Stimulated activated naive CD8-positive, alpha-beta T cell treated with anti-CD3 and anti-CD28 coated beads, Interleukin-15, Interleukin-2, amounts not matched to agents 100 U/mL and 50 U/mL, for 24 hours (primary cell): Measurements from ENCODE around the gene PPAN.

ENCODE experiments used
- ATAC-seq: fragments of 150-1000 bp; cut with Tn5 transposase; one replicate; pipeline ENCODE4 v1.10.0; 2021
- DNase-seq: peaks from one replicate; pipeline ENCODE4 v3.0.0; 2021

PPAN gene

GRCh38 chr19:10106100-10106936 lies at the start of gene PPAN:
PPAN (plus strand) TSS chr19:10106362; CDS start chr19:10106395, 33 bp downstream.
- peak; percentile 71 for ATAC-seq
- DNase-seq: peak; percentile 97

GRCh38 chr19:10061717-10062310 lies 44.3 kb upstream of the PPAN start:
- no peak for DNase-seq

GRCh38 chr19:10068205-10068604 lies 38.0 kb upstream of the PPAN start:
- ATAC-seq (no peak), DNase-seq (no peak)

More at GRCh38 chr19:10061717-10062310, 44.3 kb upstream of the PPAN start:
- no peak for ATAC-seq

GRCh38 chr19:10069046-10069445 lies 37.1 kb upstream of the PPAN start:
- ATAC-seq: no peak
- no peak for DNase-seq

GRCh38 chr19:10070730-10071446 lies 35.3 kb upstream of the PPAN start:
- DNase-seq (no peak), ATAC-seq (no peak)

GRCh38 chr19:10074153-10074552 lies 32.0 kb upstream of the PPAN start:
- ATAC-seq: peak; percentile 81
- peak; percentile 56 for DNase-seq

GRCh38 chr19:10076535-10076934 lies 29.6 kb upstream of the PPAN start:
- ATAC-seq: no peak
- DNase-seq: no peak

GRCh38 chr19:10078329-10078728 lies 27.8 kb upstream of the PPAN start:
- DNase-seq (no peak), ATAC-seq (no peak)

GRCh38 chr19:10079031-10079453 lies 27.1 kb upstream of the PPAN start:
- no peak for DNase-seq
- no peak for ATAC-seq

- ATAC-seq (no peak), DNase-seq (no peak)
Measured at GRCh38 chr19:10083911-10084310, 22.3 kb upstream of the PPAN start.

- no peak for ATAC-seq
- DNase-seq: no peak
Measured at GRCh38 chr19:10084803-10085202, 21.4 kb upstream of the PPAN start.

- ATAC-seq: peak; percentile 93
- peak; percentile 86 for DNase-seq
Measured at GRCh38 chr19:10085641-10086590, 20.2 kb upstream of the PPAN start, which contains the start of gene SHFL. SHFL (plus strand) TSS chr19:10086317; CDS start chr19:10086428, 111 bp downstream.

GRCh38 chr19:10086591-10087192 lies 19.5 kb upstream of the PPAN start:
- ATAC-seq (peak; percentile 4), DNase-seq (peak; percentile 66)

- ATAC-seq (no peak), DNase-seq (no peak)
Measured at GRCh38 chr19:10087296-10088061, 18.7 kb upstream of the PPAN start.

- ATAC-seq (no peak), DNase-seq (no peak)
Measured at GRCh38 chr19:10088949-10089554, 17.1 kb upstream of the PPAN start.

- DNase-seq (no peak), ATAC-seq (no peak)
Measured at GRCh38 chr19:10089801-10090375, 16.3 kb upstream of the PPAN start.

- DNase-seq (no peak), ATAC-seq (no peak)
Measured at GRCh38 chr19:10091370-10091687, 14.8 kb upstream of the PPAN start.

GRCh38 chr19:10091895-10092641 lies 14.1 kb upstream of the PPAN start:
- DNase-seq (no peak), ATAC-seq (no peak)
